22Rv1 (cell line): Measurements from ENCODE around the gene CCHCR1.

Experiments
- ZFX ChIP-seq: fragments of 450-650 bp; IDR thresholded peaks from 2 replicates; pipeline ENCODE4 v1.6.1; 2017; ENCODE audit warnings: antibody characterized with exemption, borderline replicate concordance
- TF ChIP-seq, protein P1 (sequence below): fragments of 450-650 bp; IDR thresholded peaks from 2 replicates; pipeline ENCODE4 v1.5.1; 2017; ENCODE audit warnings: mild to moderate bottlenecking

GRCh38 chr6:31149827-31150447 lies 7.7 kb downstream of the CCHCR1 start:
- TF ChIP-seq, protein P1, sequence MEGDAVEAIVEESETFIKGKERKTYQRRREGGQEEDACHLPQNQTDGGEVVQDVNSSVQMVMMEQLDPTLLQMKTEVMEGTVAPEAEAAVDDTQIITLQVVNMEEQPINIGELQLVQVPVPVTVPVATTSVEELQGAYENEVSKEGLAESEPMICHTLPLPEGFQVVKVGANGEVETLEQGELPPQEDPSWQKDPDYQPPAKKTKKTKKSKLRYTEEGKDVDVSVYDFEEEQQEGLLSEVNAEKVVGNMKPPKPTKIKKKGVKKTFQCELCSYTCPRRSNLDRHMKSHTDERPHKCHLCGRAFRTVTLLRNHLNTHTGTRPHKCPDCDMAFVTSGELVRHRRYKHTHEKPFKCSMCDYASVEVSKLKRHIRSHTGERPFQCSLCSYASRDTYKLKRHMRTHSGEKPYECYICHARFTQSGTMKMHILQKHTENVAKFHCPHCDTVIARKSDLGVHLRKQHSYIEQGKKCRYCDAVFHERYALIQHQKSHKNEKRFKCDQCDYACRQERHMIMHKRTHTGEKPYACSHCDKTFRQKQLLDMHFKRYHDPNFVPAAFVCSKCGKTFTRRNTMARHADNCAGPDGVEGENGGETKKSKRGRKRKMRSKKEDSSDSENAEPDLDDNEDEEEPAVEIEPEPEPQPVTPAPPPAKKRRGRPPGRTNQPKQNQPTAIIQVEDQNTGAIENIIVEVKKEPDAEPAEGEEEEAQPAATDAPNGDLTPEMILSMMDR: no peak
- no peak for TF ChIP-seq ZFX
